ENCODE data around the gene TBATA. TPM values are rescaled to one million over a fixed set of nuclear protein-coding genes. Genes with fewer than 3 reads are reported as not detected.

TBATA gene
- total RNA-seq, 1 experiment from 2014 or later: not detected

GRCh38 chr10:70750156-70750703 is 34.9 kb downstream of the TBATA start (continued):
- no peak for TF ChIP-seq ATF2 (CRISPR knock-in tag; IDR thresholded peaks at IDR 0.05; ENCODE audit: borderline replicate concordance, low read depth)
- no peak for TF ChIP-seq NFATC4 (CRISPR knock-in tag; IDR thresholded peaks at IDR 0.05)
- TF ChIP-seq ZNF416 (CRISPR knock-in tag; IDR thresholded peaks at IDR 0.05): no peak
- TF ChIP-seq CTCF (IDR thresholded peaks at IDR 0.05): no peak
- TF ChIP-seq E2F4 (CRISPR knock-in tag; IDR thresholded peaks at IDR 0.05; ENCODE audit: borderline replicate concordance, low read depth): no peak

- ChIA-PET POLR2A (no interaction called here), CTCF (no interaction called here)
- Mint-ChIP-seq H3K27me3 (ENCODE audit: low read depth) (no peaks in the 10 kb centered on the region), H3K4me1 (peaks cover 15% of the 10 kb centered on the region), H3K4me3 (no peak overlapping the region), H3K36me3 (no peaks in the 10 kb centered on the region), H3K27ac (no peak overlapping the region), H3K9me3 (0 out of 2 replicates have a peak, but pooled peaks cover 3% of the 10 kb centered on the region)
- DNase-seq (ENCODE audit: low spot score) (no peak), ATAC-seq (no peak)
- TF ChIP-seq CREM (CRISPR knock-in tag; IDR thresholded peaks at IDR 0.05) (no peak), ERG (CRISPR knock-in tag; IDR thresholded peaks at IDR 0.05) (no peak), ZNF425 (CRISPR knock-in tag; conservative IDR thresholded peaks at IDR 0.05) (no peak), ESRRA (CRISPR knock-in tag; IDR thresholded peaks at IDR 0.05; ENCODE audit: borderline replicate concordance) (no peak), ZNF396 (CRISPR knock-in tag; IDR thresholded peaks at IDR 0.05; ENCODE audit: borderline replicate concordance) (no peak), ATF3 (CRISPR knock-in tag; conservative IDR thresholded peaks at IDR 0.05) (no peak)
Observed at GRCh38 chr10:70749756-70750155, 35.4 kb downstream of the TBATA start.

GRCh38 chr10:70748801-70749573 is 36.2 kb downstream of the TBATA start:
- Mint-ChIP-seq H3K4me1 (peaks cover 8% of the 10 kb centered on the region), H3K27ac (no peak overlapping the region), H3K27me3 (ENCODE audit: low read depth) (no peaks in the 10 kb centered on the region), H3K36me3 (0 out of 2 replicates have a peak, but pooled peaks cover 3% of the 10 kb centered on the region), H3K4me3 (no peak overlapping the region), H3K9me3 (peaks cover 7% of the 10 kb centered on the region)
- DNase-seq (ENCODE audit: low spot score): no peak
- POLR2A ChIA-PET: no interaction called here
- CTCF ChIA-PET: no interaction called here
- ATAC-seq: no peak
- TF ChIP-seq ZNF512 (CRISPR knock-in tag; IDR thresholded peaks at IDR 0.05; ENCODE audit: borderline replicate concordance): no peak
